GM18499 (cell line): ENCODE results near the gene CCDC88C.
"Not testable (repeated sequence)": the region's sequence is repeated elsewhere in the genome, so short reads cannot be mapped to it uniquely, and the experiment has no call there.

Source experiments
- ATAC-seq: cut with Tn5 transposase; IDR thresholded peaks from one replicate; pipeline ENCODE4 v1.9.1; 2021; ENCODE audit warnings: moderate number of reproducible peaks; ENCODE audit not compliant: insufficient read depth, unreplicated experiment

CCDC88C gene

GRCh38 chr14:91417120-91417982 is at the start of gene CCDC88C:
Gene CCDC88C (minus strand): TSS chr14:91417820. CDS start chr14:91417690, 130 bp downstream.
- ATAC-seq: no peak

- ATAC-seq: no peak
Measured at GRCh38 chr14:91466192-91466591, 48.6 kb upstream of the CCDC88C start.

- ATAC-seq: no peak
Measured at GRCh38 chr14:91464615-91465205, 47.1 kb upstream of the CCDC88C start.

GRCh38 chr14:91458612-91459011 is 41.0 kb upstream of the CCDC88C start:
- ATAC-seq: no peak

GRCh38 chr14:91456283-91456682 is 38.7 kb upstream of the CCDC88C start:
- no peak for ATAC-seq

GRCh38 chr14:91454580-91454979 is 37.0 kb upstream of the CCDC88C start:
- no peak for ATAC-seq

- ATAC-seq: no peak
Measured at GRCh38 chr14:91454155-91454554, 36.5 kb upstream of the CCDC88C start.

- no peak for ATAC-seq
Measured at GRCh38 chr14:91453744-91454143, 36.1 kb upstream of the CCDC88C start.

GRCh38 chr14:91444335-91445020 is 26.9 kb upstream of the CCDC88C start:
- ATAC-seq: no peak

- ATAC-seq: no peak
Measured at GRCh38 chr14:91439345-91439744, 21.7 kb upstream of the CCDC88C start.

- no peak for ATAC-seq
Measured at GRCh38 chr14:91438845-91439244, 21.2 kb upstream of the CCDC88C start.

GRCh38 chr14:91436266-91436665 is 18.6 kb upstream of the CCDC88C start:
- not testable (repeated sequence) for ATAC-seq

GRCh38 chr14:91429385-91429784 is 11.8 kb upstream of the CCDC88C start:
- ATAC-seq: no peak

GRCh38 chr14:91428931-91429330 is 11.3 kb upstream of the CCDC88C start:
- ATAC-seq: not testable (repeated sequence)

- ATAC-seq: not testable (repeated sequence)
Measured at GRCh38 chr14:91425531-91425944, 7.9 kb upstream of the CCDC88C start.

- ATAC-seq: no peak
Measured at GRCh38 chr14:91424813-91425530, 7.4 kb upstream of the CCDC88C start.

- no peak for ATAC-seq
Measured at GRCh38 chr14:91420686-91421085, 3.1 kb upstream of the CCDC88C start.

GRCh38 chr14:91419451-91419850 is 1.8 kb upstream of the CCDC88C start:
- ATAC-seq: no peak

- ATAC-seq: no peak
Measured at GRCh38 chr14:91419044-91419397, 1.4 kb upstream of the CCDC88C start.

- ATAC-seq: no peak
Measured at GRCh38 chr14:91418387-91419043, 895 bp upstream of the CCDC88C start.
